Lung microvascular endothelial cell (primary cell): ENCODE results near the gene FAM217A. TPM values are rescaled to one million over a fixed set of nuclear protein-coding genes. Genes with fewer than 3 reads are reported as not detected.

Source experiments
- DNase-seq, 2 donors: peaks; one replicate each; pipeline versions ENCODE4 v3.0.0 to v3.0.0-alpha.2; 2010; ENCODE audit warnings: low read depth in 2 of 2
- total RNA-seq: library from RNA; depleted of rRNA; stranded (reverse); fragments of >200 nt; gene quantifications from 2 replicates; pipeline ENCODE4 v1.2.1, GENCODE V29; 2014

FAM217A gene
- total RNA-seq, 1 donor from 2014 or later = not detected

DNA sequence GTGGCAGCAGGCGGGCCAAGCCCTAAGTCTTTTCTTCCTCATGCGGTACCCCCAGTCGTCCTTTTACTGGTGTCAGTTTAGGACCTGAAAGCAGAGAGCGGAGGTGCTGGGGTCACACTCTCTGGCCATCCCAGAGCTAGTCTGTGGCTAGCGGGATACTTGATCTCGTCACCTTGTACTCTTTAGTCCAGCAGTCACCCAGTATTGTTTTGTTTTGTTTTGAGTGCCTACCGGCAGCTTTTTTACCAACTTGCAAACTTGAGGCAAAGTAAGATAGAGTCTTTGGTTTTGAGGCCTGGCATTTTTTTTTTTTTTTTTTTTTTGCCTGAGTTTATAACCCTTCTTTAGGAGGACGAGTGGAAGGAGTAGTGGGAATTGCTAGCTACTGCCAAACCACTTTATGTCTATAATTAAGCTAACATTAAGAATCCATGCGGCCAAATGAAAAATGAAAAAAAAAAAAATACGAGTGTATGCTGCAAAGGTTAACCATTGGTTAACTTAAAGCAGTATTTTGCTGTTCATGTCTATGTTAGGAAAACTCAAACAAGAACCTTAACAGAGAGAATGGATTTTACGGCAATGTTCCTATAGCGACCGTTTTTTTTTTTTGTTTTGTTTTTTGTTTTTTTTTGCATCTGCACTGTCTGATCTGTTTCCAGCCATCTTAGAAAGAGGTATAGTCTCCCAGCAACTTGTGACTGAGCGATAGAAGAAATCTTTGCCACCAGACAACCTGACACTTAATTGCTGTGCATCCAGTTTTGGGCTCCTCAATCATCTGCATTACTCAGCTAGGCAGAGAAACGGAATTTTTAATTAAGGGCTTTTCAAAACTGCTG is 56.9 kb downstream of the FAM217A start:
- peak; percentile 13 to 18 for DNase-seq

DNA sequence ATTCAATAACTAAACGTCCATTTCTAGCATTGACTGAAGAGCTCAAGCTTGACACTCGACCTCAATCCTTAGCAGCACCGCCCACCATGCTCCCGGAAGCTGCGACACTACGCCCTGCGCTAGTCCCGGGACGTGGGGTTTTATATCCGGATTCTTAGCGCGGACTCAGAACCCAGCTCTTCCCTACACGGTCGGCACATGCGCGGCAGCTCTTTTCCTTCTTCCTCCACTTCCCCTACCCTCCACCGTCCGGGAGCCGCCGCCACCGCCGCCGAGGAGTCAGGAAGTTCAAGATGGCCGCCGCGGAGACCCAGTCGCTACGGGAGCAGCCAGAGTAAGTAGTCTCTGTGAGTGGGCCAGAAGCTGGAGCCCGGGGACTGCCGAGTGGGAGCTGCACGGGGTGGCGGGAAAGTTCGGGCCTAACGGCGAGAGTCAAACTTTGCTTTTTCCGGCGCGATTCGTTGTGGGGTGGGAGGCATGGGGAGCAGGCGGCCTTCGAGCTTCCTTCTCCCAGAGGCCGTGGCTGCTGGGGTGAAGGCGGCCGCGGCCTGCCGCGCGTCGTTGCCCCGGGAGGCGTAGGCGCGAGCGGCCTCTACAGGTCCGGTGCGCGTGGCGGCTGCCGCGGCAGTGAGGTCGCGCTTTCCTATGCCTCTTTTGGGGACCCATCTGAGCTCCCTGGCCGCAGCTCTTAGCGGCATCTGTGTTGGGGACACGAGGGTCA is 57.6 kb downstream of the FAM217A start:
- peak; percentile 96 to 98 for DNase-seq

DNA sequence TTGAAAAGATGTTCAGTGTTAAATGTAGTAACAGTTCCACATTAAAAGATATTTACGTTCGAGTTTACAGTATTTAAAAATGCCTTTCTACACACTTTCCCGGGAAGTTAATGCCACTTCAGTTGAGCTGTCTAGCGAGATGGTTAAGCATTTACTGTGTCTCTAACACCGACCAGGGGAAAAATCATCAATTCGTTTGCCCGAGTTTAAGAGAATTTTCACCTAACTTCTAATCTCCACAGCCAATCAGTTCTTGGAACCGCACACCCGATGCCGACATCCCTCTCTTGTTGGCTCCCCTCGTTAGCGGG is 58.2 kb downstream of the FAM217A start:
- DNase-seq = no peak

GRCh38 chr6:4018924-4019236 is 60.1 kb downstream of the FAM217A start:
- DNase-seq = no peak

Other genes with a start within 250 kb of the FAM217A start
- 4.8 and 7.5 TPM in 2 replicates for gene FAM50B, start 229.8 kb downstream of the FAM217A start, total RNA-seq
- gene ECI2, start 56.4 kb upstream of the FAM217A start, total RNA-seq = 58.9 and 64.1 TPM in 2 replicates